ENCODE measurements around the gene SNX11.

Gene SNX11

GRCh38 chr17:48100591-48101011 lies 7.0 kb upstream of the SNX11 start:
- DNase-seq, result peak; percentile 58

GRCh38 chr17:48101012-48101720 lies 6.4 kb upstream of the SNX11 start, which contains the start of gene CBX1:
TSS of gene CBX1 (minus strand) at chr17:48101478. CDS start at chr17:48077004, 24,474 bp downstream.
- DNase-seq, result peak; percentile 92

GRCh38 chr17:48102043-48102750 lies 5.4 kb upstream of the SNX11 start:
- no peak for DNase-seq

GRCh38 chr17:48102798-48103715 lies 4.5 kb upstream of the SNX11 start:
- no peak for DNase-seq

GRCh38 chr17:48104440-48104839 lies 3.1 kb upstream of the SNX11 start:
- no peak for DNase-seq

GRCh38 chr17:48106802-48107136 lies 797 bp upstream of the SNX11 start:
- no peak for DNase-seq

- no peak for DNase-seq
These were observed 3.2 kb downstream of the SNX11 start for GRCh38 chr17:48110761-48111160.

- no peak for DNase-seq
These were observed 4.3 kb downstream of the SNX11 start for GRCh38 chr17:48111937-48112241.

GRCh38 chr17:48113201-48113676 lies 5.7 kb downstream of the SNX11 start:
- DNase-seq, result no peak

- DNase-seq, result no peak
These were observed 14.5 kb downstream of the SNX11 start for GRCh38 chr17:48121923-48122664.

- no peak for DNase-seq
These were observed 15.1 kb downstream of the SNX11 start for GRCh38 chr17:48122665-48123045.

GRCh38 chr17:48123111-48123510 lies 15.5 kb downstream of the SNX11 start:
- DNase-seq, result no peak

GRCh38 chr17:48123776-48124388 lies 16.3 kb downstream of the SNX11 start:
- no peak for DNase-seq

GRCh38 chr17:48125829-48126531 lies 18.4 kb downstream of the SNX11 start:
- no peak for DNase-seq

GRCh38 chr17:48126532-48126850 lies 18.9 kb downstream of the SNX11 start:
- no peak for DNase-seq

- DNase-seq, result no peak
These were observed 19.9 kb downstream of the SNX11 start for GRCh38 chr17:48127371-48128051.

- no peak for DNase-seq
These were observed 20.8 kb downstream of the SNX11 start for GRCh38 chr17:48128400-48128799.

- DNase-seq, result no peak
These were observed 22.4 kb downstream of the SNX11 start for GRCh38 chr17:48129981-48130380.

GRCh38 chr17:48131216-48131824 lies 23.8 kb downstream of the SNX11 start:
- DNase-seq, result peak; percentile 16

- no peak for DNase-seq
These were observed 24.8 kb downstream of the SNX11 start for GRCh38 chr17:48132385-48132784.
